ENCODE measurements around the gene WDR73.
A peak's percentile ranks its signal among the peaks of the same experiment; 100 is the strongest.

The WDR73 gene

DNA sequence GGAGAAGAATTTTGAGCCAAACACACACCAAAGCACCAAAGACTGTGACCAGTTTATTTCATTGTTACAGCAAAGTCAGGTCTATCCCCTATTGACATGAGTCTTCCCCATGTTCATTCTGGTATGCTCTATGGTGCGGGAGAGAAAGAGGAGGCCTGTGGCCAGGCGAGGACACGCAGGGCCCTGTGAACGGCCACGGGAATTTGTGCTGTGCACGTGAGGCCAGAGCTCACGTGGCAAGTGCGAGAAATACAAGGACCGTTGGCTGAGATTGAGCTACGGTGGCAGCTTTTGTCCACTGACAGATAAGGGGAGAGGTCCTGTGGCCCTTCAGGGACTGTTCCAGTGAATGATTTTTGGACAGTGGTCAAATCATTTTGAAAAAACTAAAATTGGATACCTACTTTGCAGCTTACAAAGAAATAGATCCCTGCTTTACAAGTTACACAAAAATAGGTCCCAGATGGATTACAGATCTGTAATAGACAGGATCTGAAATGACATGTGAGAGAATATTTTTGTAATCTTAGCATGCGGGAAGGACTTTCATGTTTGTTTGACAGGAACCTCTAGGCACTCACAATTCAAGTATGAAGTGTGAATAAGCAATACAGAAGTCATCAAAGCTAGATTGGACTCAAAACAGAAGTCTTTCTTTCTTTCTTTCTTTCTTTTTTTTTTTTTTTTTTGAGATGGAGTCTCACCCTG is 44.1 kb downstream of the WDR73 start:
- no peak for DNase-seq

DNA sequence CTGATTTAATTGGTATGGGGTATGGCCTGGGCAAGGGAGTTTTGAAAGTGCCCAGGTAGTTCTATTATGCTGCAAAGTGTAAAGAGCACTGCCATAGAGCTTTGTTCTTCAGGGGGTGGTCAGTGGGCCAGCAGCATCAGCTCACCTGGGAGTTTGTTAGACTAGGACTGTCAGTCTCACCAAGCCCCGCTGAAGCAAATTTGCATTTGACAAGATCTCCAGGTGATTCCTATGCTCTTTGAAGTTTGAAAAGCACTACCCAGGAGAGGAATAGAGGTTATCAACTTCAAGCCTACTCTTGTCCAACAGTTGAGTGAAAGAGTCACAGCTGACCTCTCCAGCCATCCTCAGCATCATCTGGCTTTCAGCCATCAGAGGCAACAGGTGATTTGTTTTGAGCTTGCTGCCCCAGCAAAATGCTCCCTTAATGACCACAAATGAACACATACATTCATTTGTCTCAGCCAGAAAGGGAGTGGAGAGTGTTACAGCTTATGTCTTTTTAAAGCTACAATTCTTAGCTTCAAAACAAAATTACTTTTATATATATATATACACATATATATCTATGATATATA is 45.3 kb downstream of the WDR73 start:
- no peak for DNase-seq

DNA sequence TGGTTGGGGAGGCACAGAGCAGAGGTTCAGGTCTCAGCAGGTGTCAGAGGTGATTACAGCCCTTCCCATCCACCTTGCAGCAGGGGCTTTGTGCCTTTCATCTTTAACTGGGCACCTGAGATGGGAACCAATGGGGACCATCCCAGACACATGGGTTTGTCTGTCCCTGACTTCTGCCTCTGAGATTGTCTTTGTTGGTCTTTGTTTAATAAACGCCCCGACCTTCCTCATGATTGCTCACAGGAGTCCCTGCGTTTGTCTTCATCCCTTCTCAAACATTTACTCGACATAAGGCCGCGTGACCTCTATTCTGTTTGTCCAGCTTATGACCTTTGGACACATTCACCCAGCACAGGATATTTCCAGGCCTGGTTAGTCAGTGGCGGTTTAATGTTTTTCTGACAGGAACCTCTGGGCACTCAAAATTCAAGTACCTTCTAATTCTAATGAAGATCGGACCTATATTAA is 47.4 kb downstream of the WDR73 start:
- DNase-seq, result no peak

DNA sequence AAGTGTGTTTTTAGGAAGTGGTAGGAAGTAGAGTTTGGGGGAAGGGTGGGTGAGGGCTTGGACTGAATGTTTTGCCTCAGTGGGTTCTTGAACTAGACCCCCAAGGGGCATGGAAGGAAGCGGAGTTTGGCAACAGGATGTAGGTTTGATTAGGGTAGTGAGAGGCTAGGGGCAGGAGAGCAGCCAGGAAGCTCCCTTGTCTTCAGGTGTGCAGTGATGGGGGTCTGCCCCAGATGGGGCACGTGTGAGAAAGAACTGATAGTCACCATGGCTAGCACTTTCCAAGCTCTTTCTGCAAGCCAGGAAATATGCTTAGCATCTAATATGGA is 48.6 kb downstream of the WDR73 start:
- no peak for DNase-seq

DNA sequence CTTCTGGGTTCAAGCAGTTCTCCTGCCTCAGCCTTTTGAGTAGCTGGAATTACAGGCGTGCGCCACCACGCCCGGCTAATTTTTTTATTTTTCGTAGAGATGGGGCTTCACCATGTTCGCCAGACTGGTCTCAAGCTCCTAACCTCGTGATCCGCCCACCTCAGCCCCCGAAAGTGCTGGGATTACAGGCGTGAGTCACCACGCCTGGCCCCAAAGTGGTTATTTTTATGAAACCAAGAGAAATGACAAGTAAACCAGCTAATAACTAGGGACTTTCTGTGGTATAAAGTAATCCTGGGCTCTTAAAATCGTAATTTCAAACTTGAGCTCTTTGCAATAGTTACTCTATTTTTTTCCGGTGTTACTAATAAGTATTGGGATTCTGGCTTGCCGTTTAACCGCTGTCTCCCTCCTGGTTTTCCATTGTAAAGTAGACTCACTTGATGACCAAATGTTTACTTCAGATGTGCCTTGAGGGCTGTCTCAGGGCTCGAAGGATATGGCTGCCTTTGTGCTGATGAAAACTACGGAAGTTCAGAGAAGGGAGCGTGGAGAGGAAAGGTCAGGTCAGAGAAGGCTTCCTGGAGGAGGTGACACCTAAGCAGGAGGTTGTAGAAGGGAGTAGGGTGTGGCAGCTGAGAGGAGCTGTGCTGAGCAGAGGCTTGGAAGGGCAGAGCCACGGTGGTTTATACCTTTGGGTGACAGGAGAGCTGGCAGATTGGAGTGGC is 49.1 kb downstream of the WDR73 start:
- DNase-seq, result no peak

DNA sequence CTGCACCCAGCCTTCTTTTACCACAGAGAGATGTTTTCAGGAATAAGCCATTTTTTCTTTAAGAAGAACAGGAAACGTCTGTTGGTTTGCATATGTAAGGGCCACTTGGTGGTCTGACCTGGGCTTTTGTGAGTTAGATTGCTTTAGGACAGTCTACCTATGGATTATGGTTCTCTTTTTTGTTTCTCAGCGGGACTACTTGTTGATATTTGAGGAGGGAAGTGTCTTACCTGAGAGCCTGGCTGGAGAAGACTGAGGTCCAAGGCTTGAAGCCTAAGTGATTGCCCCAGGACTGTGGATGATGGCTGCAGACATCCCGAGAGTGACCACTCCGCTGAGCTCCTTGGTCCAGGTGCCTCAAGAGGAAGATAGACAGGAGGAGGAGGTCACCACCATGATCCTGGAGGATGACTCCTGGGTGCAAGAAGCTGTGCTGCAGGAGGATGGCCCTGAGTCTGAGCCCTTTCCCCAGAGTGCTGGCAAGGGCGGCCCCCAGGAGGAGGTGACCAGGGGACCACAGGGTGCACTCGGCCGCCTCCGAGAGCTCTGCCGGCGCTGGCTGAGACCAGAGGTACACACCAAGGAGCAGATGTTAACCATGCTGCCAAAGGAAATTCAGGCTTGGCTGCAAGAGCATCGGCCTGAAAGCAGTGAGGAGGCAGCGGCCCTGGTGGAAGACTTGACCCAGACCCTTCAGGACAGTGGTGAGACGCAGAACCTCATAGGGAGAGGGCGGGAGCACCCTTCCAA is 50.3 kb downstream of the WDR73 start:
- DNase-seq, result no peak

DNA sequence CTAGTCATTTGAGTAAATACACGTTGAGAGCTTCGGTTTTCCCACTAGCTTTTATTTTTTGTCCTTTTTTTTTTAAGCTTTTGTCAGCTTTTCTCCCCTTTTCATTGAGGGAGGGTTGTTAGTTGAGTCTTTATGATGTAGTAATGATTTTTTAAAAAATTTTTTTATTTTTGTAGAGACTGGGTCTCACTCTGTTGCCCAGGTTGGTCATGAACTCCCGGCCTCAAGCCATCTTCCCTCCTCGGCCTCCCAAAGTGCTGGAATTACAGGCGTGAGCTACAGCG is 52.6 kb downstream of the WDR73 start:
- DNase-seq, result no peak

DNA sequence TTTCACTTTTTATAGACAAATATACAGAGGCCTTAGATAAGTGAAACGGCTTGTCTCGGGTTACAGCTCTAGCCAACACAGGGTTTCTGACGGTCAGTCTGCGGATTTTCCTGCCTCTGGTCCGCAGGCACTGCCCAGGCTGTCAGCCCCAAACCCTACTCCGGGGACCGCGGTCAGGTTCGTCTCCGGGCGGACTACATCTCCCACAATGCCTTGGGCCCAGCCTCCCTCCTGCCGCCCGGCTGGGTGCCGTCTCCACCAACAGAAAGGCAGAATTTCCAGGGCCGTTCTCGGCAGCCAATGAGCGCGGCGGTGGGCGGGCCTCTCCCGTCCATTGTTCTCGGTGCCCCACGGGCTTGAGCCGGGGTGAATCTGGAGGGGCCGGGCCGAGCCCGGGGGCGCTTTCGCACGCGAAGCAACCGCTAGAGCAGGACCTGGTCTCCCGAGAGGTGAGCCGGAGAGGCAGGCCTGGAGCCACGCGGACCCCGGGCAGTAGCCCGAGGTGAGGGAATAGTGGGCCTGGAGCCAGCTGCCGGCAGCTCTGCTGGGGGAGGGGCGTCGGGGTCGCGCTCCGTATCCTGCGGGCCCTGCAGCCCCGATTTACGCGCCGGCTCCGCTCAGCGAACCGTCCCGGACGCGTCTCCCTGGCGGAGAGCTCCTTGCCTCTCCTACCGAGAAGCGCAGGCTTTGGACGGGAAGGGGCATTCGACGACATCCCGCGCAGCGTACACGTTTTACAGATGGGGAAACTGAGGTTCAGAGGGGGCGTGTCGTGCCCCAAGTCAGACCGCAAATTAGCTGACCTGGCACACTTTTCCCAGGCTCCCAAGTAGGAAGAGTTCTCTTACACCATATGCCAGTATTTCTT is 53.2 kb downstream of the WDR73 start, which contains the start of gene ZSCAN2:
Gene ZSCAN2, plus strand, starts transcription at position 323 of the 868 bp plus-strand sequence. CDS start 2,919 bp downstream, outside the sequence.
- peak; percentile 93 to 96 for DNase-seq

DNA sequence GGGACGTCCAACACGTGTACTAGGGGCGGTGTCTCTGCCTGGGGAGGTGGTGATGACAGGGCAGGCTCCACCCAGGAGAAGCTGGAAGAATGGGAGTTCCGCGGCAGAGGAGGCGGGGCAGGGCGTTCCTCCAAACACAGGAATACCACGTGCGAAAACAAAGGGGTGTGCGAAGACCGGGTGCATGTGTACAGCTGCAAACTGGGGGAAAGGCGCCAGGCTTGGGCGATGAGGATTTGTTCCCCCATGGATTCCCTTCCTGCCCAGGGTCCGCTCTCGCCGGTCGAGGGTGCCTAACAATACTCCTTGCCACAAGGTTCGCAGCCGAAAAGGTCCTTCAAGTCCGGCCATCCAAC is 53.8 kb downstream of the WDR73 start:
- peak; percentile 74 to 87 for DNase-seq

DNA sequence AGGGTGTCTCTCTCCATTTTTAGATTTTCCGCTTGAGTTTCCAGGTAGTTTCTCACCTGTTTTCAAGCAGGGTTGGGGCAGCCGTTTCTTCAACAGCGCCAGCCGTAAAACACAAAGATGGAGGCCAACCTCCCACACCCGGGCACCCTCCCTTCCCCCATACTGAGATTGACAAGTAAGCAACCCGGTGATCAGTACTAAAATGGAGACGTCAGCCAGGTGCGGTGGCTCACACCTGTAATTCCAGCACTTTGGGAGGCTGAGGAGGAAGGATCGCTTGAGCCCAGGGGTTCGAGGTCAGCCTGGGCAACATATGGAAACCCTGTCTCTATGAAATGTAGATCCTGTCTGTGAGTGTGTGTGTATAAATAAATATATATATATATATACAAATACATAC is 54.2 kb downstream of the WDR73 start:
- DNase-seq, result peak in 1 of 2 experiments; percentile 34

DNA sequence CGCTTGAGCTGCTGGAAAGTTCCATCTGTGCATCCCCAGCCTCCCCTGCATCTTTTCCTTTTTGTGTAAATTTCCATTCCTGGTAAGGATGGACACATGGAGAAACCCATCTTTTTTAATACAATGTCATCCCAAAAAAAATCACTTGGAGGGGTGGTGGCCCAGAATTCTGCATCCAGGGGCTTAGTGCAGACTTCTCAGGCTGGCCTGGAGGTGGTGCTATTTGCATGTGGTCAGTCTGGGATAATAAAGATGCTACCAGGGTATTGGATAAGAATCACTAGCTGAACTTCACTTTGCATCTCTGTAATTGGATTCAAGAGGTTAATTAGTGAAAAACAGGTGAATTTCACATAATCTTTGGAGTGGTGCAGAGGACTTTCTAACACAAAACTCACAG is 55.1 kb downstream of the WDR73 start:
- peak in 1 of 2 experiments; percentile 39 for DNase-seq

DNA sequence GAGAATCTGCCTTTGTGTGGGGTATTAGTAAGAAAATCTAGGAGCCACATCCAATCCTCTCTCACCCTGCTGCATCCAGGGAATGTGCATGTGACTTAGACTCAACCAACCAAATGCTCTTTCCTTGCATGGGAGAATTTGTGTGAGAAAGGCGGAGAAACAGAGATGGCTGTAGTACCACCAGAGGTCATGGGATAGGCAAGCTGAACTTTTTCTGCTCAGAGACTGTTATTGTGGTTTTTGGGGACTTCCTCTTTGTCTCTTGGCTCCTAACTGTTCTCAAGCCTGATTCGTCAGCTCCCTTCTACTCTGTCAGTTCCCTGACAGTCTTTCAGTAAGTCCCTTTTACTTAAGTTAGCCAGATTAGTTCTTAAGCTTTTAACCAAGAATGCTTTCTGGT is 55.8 kb downstream of the WDR73 start:
- no peak for DNase-seq

DNA sequence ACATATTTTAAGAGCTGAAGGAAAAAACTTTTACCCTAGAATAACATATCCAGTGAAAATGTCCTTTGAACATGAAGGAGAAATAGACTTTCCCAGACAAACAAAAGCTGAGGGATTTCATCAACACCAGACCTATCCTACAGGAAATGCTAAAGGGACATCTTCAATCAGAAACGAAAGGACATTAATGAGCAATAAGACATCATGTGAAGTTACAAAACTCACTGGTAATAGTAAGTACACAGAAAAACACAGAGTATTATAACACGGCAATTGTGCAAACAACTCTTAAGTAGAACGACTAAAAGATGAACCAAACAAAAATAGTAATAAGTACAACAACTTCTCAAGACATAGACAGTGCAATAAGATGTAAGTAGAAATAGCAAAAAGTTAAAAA is 56.8 kb downstream of the WDR73 start:
- no peak for DNase-seq

DNA sequence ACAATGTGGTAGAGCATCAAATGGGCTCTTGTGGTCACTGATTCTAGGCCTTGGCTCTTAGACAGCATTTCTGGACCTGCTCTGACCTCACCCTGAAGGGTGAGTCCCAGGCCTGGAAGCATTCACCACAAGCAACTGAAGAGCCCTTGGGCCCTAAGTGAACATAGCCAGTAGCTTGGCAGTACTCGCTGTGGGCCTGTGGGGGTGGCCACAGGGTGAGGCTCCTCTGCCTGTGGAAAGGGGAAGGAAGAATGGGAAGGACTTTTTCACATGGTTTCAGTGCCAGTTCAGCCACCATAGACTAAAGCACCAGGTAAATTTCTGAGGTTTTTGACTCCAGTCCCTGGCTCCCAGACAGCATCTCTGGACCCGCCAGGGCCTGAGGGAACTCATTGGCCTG is 58.4 kb downstream of the WDR73 start:
- no peak for DNase-seq

DNA sequence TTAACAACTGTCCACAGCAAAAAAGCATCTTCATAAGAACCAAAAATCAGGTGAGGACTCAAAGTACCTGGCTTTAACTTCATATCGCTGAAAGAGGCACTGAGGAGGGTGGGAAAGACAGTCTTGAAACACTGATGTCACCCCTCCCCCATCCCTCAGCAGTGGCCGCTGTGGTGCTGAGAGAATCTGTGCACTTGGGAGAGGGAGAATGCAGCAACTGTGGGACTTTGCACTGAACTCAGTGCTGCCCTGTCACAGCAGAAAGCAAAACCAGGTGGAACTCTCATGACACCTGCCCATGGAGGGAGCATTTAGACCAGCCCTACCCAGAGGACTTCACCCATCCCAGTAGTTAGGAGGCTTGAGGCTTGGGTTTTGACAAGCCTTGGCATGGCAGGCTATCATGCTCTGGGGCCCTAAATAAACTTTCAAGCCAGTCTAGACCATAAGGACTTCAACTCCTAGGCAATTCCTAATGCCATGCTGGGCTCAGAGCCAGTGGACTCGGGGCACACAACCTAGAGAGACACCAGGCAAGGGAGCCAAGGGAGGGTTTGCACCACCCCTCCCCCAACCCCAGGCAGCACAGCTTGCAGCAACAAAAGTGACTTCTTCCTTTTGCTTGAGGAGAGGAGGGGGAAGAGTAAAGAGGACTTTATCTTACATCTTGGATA is 59.3 kb downstream of the WDR73 start:
- no peak for DNase-seq

DNA sequence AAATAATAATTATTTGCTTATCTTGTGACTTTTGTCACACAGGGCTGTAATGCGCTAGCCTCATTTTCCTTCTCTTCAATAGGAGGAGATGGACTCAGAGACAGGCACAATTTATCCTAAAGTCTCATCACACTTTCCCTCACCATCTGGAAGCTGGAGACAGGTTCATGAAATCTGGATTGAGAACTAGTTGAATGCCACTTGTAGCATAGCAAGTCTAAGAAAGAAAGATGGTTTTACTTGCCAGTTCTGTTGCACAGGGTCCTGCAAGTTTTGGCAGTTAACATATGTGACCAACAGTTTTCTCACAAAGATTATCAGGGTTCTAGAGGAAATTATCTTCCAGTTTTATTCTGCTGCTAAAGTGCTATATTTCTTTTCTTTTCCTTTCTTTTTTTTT is 62.3 kb downstream of the WDR73 start:
- no peak for DNase-seq

DNA sequence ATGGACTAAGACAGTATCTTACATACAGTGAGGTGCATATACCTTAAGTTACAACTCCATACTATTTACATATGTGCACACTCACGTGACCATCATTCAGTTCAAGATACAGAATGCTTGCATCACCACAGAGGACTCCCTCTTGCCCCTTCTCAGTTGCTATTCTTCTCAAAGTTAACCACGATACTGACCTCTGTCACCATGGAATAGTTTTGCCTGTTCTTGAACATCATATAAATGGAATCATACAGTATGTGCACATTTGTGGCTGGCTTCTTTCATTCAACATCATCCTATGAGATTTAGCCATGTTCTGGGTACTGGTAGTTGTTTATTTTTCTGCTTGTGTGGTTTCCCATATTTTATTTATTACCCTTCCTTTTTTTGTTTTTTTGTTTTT is 63.7 kb downstream of the WDR73 start:
- DNase-seq, result no peak

Measured in NCI-H2081 (cell line).